K562 (cell line): ENCODE data around the gene DCTN2. TPM values are rescaled to one million over a fixed set of nuclear protein-coding genes. Genes with fewer than 3 reads are reported as not detected.

Source experiments
- BACH1 ChIP-seq: fragments of 200-800 bp; sonication (Bioruptor generic); IDR thresholded peaks from 2 replicates; pipeline ENCODE4 v1.6.1; 2016; ENCODE audit warnings: missing genetic modification characterization, missing compliant biosample characterization
- BCLAF1 ChIP-seq, 2 experiments: fragments of 450-650 bp in 1 of 2; IDR thresholded peaks; 2 replicates each; pipeline ENCODE4 v1.6.1; 2011 to 2017; ENCODE audit warnings: low read depth in 2 of 2, antibody characterized with exemption in 1 of 2, borderline replicate concordance in 1 of 2, low read length in 1 of 2, mild to moderate bottlenecking in 1 of 2, mixed read lengths in 1 of 2; ENCODE audit not compliant: control insufficient read depth in 1 of 2
- ELF1 ChIP-seq: fragments of 200-800 bp; sonication (Bioruptor generic); IDR thresholded peaks from 2 replicates; pipeline ENCODE4 v1.6.1; 2016; ENCODE audit warnings: missing genetic modification characterization, missing compliant biosample characterization
- ELK1 ChIP-seq: sonication (generic); formaldehyde crosslinking; IDR thresholded peaks from 2 replicates; pipeline ENCODE4 v1.8.1; 2022; ENCODE audit warnings: missing genetic modification reagents
- FOSL1 ChIP-seq: fragments of 200-800 bp; sonication (Bioruptor generic); conservative IDR thresholded peaks from 2 replicates; pipeline ENCODE4 v1.6.1; 2016; ENCODE audit warnings: missing genetic modification characterization, missing compliant biosample characterization
- GMEB1 ChIP-seq: fragments of 250-450 bp; sonication (Bioruptor Pico); IDR thresholded peaks from 2 replicates; pipeline ENCODE4 v1.4.0; 2020; ENCODE audit warnings: mild to moderate bottlenecking
- HES1 ChIP-seq: fragments of 450-650 bp; IDR thresholded peaks from 2 replicates; pipeline ENCODE4 v1.6.1; 2016; ENCODE audit warnings: low read depth, mild to moderate bottlenecking, moderate library complexity
- ILF3 ChIP-seq: fragments of 450-650 bp; IDR thresholded peaks from 2 replicates; pipeline ENCODE4 v1.6.1; 2018; ENCODE audit warnings: antibody characterized with exemption, mild to moderate bottlenecking, moderate library complexity, borderline replicate concordance
- MEF2D ChIP-seq: conservative IDR thresholded peaks from 2 replicates; pipeline ENCODE4 v1.6.1; 2016; ENCODE audit warnings: low read depth, missing genetic modification characterization, missing compliant biosample characterization
- PPARD ChIP-seq: fragments of 250-450 bp; sonication (Bioruptor Pico); IDR thresholded peaks from 2 replicates; pipeline ENCODE4 v1.8.0; 2022; ENCODE audit warnings: inconsistent platforms, mild to moderate bottlenecking, moderate library complexity
- SRSF3 ChIP-seq: fragments of 200-400 bp; formaldehyde crosslinking; IDR thresholded peaks from 2 replicates; pipeline ENCODE4 v1.6.1; 2016; ENCODE audit warnings: mild to moderate bottlenecking, low read length, moderate library complexity; ENCODE audit not compliant: insufficient read depth
- SRSF7 ChIP-seq: fragments of 200-400 bp; formaldehyde crosslinking; optimal IDR thresholded peaks from 2 replicates; pipeline ENCODE3; 2017; ENCODE audit warnings: mild to moderate bottlenecking, low read depth, low read length
- TARDBP ChIP-seq: fragments of 450-650 bp; IDR thresholded peaks from 2 replicates; pipeline ENCODE4 v1.6.1; 2016
- TFAM ChIP-seq: fragments of 250-450 bp; sonication (Bioruptor Pico); conservative IDR thresholded peaks from 2 replicates; pipeline ENCODE4 v1.5.0; 2021; ENCODE audit warnings: mild to moderate bottlenecking, moderate library complexity
- THAP7 ChIP-seq: fragments of 250-450 bp; sonication (Bioruptor Pico); IDR thresholded peaks from 2 replicates; pipeline ENCODE4 v1.5.0; 2021
- XRCC3 ChIP-seq: fragments of 450-650 bp; IDR thresholded peaks from 2 replicates; pipeline ENCODE4 v1.6.1; 2017; ENCODE audit warnings: mild to moderate bottlenecking, moderate library complexity
- XRCC4 ChIP-seq: IDR thresholded peaks from one replicate; pipeline ENCODE4 v1.6.1; 2011; ENCODE audit not compliant: insufficient read depth, insufficient read length; ENCODE audit errors: extremely low read depth
- ZBTB43 ChIP-seq: sonication (generic); formaldehyde crosslinking; IDR thresholded peaks from 2 replicates; pipeline ENCODE4 v1.8.0; 2023; ENCODE audit warnings: mild to moderate bottlenecking, missing genetic modification reagents
- ZBTB7A ChIP-seq: IDR thresholded peaks from 2 replicates; pipeline ENCODE4 v1.6.1; 2011; ENCODE audit warnings: low read depth, mild to moderate bottlenecking, low read length, moderate library complexity, borderline replicate concordance; ENCODE audit not compliant: control insufficient read depth
- ZNF165 ChIP-seq: fragments of 250-450 bp; sonication (Bioruptor Pico); IDR thresholded peaks from 2 replicates; pipeline ENCODE4 v1.4.0; 2020; ENCODE audit warnings: borderline replicate concordance
- ZNF24 ChIP-seq: fragments of 450-650 bp; IDR thresholded peaks from 2 replicates; pipeline ENCODE4 v1.6.1; 2016
- polyA plus RNA-seq, 8 experiments: library from polyadenylated mRNA; depleted of rRNA in 4 of 8; stranded (reverse) in 5 of 8; unstranded in 3 of 8; fragments of >200 nt; fragmentation: Nextera tagmentation in 2 of 8; fragmentation: Illumina TruSeq in 1 of 8; extraction: Ambion mirVana in 2 of 8; extraction: Trizol in 1 of 8; gene quantifications; 2 replicates each; pipeline versions ENCODE4 v1.2.1 to v1.2.3, GENCODE V29; 2011 to 2014; ENCODE audit warnings: inconsistent platforms in 1 of 8, missing spikeins in 1 of 8
- total RNA-seq, 7 experiments: library from RNA; depleted of rRNA in 6 of 7; stranded (reverse); fragments of >200 nt in 6 of 7; fragmentation: Illumina TruSeq in 2 of 7; extraction: Trizol in 2 of 7; gene quantifications; 2 replicates each; pipeline versions ENCODE4 v1.2.1 to v1.2.3, GENCODE V29; 2011 to 2021; ENCODE audit warnings: low replicate concordance in 1 of 7

The DCTN2 gene
- total and polyA plus RNA-seq, 9 of the 15 experiments (the other 6 are each of a cell fraction or from before 2014, with no cell fraction given) = 43.6 to 270 (median 125) TPM

- no peak for TF ChIP-seq ZBTB43 (CRISPR knock-in tag)
- TF ChIP-seq HES1 = no peak
- no peak for TF ChIP-seq SRSF3
- no peak for TF ChIP-seq ZNF24
- no peak; the same call in 1 of the 2 replicates for TF ChIP-seq BACH1 (tag)
- TF ChIP-seq BCLAF1 (IDR thresholded peaks at IDR 0.05; ENCODE audit: borderline replicate concordance in 1 of 2, control insufficient read depth in 1 of 2, low read depth in 2 of 2, low read length in 1 of 2) = no peak
- no peak for TF ChIP-seq GMEB1 (CRISPR knock-in tag)
- TF ChIP-seq ZNF165 = no peak
- TF ChIP-seq PPARD (CRISPR knock-in tag) = no peak
- TF ChIP-seq XRCC4 = no peak
- no peak for TF ChIP-seq TFAM (CRISPR knock-in tag)
- TF ChIP-seq ELF1 (tag) = no peak
- no peak for TF ChIP-seq SRSF7
- no peak for TF ChIP-seq ILF3
- TF ChIP-seq TARDBP = no peak
- TF ChIP-seq ELK1 (CRISPR knock-in tag) = no peak
- no peak for TF ChIP-seq THAP7 (CRISPR knock-in tag)
- peak; percentile 29; the same call in 1 of the 2 replicates for TF ChIP-seq FOSL1 (tag)
- no peak for TF ChIP-seq ZBTB7A
- TF ChIP-seq XRCC3 = no peak
- TF ChIP-seq MEF2D (tag) = no peak
Observed at GRCh38 chr12:57548488-57548887, 1.5 kb upstream of the DCTN2 start (continued).
